HepG2 (cell line): ENCODE measurements around the gene ENG. TPM values are rescaled to one million over a fixed set of nuclear protein-coding genes. Genes with fewer than 3 reads are reported as not detected.
A peak's percentile ranks its signal among the peaks of the same experiment; 100 is the strongest.

Source experiments
- AGO2 ChIP-seq: fragments of 200-400 bp; formaldehyde crosslinking; optimal IDR thresholded peaks from 2 replicates; pipeline ENCODE3; 2017; ENCODE audit warnings: mild to moderate bottlenecking, low read depth, low read length, moderate library complexity
- CBX2 ChIP-seq, 2 experiments: fragments of 200-600 bp in 1 of 2; sonication (generic); formaldehyde crosslinking in 1 of 2; IDR thresholded peaks; 2 replicates each; pipeline versions ENCODE4 v1.7.0 to v1.8.1; 2018 to 2022; ENCODE audit warnings: low read depth in 2 of 2, low read length in 1 of 2, mild to moderate bottlenecking in 1 of 2, missing genetic modification reagents in 1 of 2
- FOXK1 ChIP-seq: sonication (generic); formaldehyde crosslinking; IDR thresholded peaks from 2 replicates; pipeline ENCODE4 v1.4.0; 2020; ENCODE audit warnings: low read depth, missing genetic modification reagents, borderline replicate concordance
- FUBP1 ChIP-seq: sonication (generic); formaldehyde crosslinking; IDR thresholded peaks from 2 replicates; pipeline ENCODE4 v1.5.1; 2020; ENCODE audit warnings: missing genetic modification reagents, mild to moderate bottlenecking, borderline replicate concordance
- HNRNPK ChIP-seq: fragments of 200-400 bp; formaldehyde crosslinking; IDR thresholded peaks from 2 replicates; pipeline ENCODE4 v1.6.1; 2018; ENCODE audit warnings: low read length, low read depth, moderate library complexity, mild to moderate bottlenecking; ENCODE audit not compliant: poor library complexity, severe bottlenecking
- KAT7 ChIP-seq: IDR thresholded peaks from 2 replicates; pipeline ENCODE4 v1.6.1; 2018; ENCODE audit warnings: borderline replicate concordance, missing compliant biosample characterization
- KLF15 ChIP-seq: sonication (generic); formaldehyde crosslinking; IDR thresholded peaks from 2 replicates; pipeline ENCODE4 v1.8.1; 2023; ENCODE audit warnings: borderline replicate concordance, mild to moderate bottlenecking, inconsistent platforms, missing genetic modification reagents, mixed read lengths
- MBD4 ChIP-seq: IDR thresholded peaks from 2 replicates; pipeline ENCODE4 v1.6.1; 2012; ENCODE audit warnings: low read length, inconsistent platforms, borderline replicate concordance
- MTA3 ChIP-seq: sonication (generic); formaldehyde crosslinking; IDR thresholded peaks from 2 replicates; pipeline ENCODE4 v1.4.0; 2020; ENCODE audit warnings: missing genetic modification reagents
- MTF1 ChIP-seq: sonication (generic); formaldehyde crosslinking; IDR thresholded peaks from 2 replicates; pipeline ENCODE4 v1.5.0; 2020; ENCODE audit warnings: missing genetic modification reagents
- NBN ChIP-seq: fragments of 450-650 bp; conservative IDR thresholded peaks from 2 replicates; pipeline ENCODE4 v1.6.1; 2017
- NR2F6 ChIP-seq, 2 experiments: IDR thresholded peaks; 2 replicates each; pipeline ENCODE4 v1.6.1; 2016; ENCODE audit warnings: antibody characterized with exemption in 1 of 2, mild to moderate bottlenecking in 1 of 2
- PHF21A ChIP-seq: sonication (generic); formaldehyde crosslinking; IDR thresholded peaks from 2 replicates; pipeline ENCODE4 v1.5.0; 2020; ENCODE audit warnings: mild to moderate bottlenecking, missing genetic modification reagents
- RFX3 ChIP-seq: IDR thresholded peaks from 2 replicates; pipeline ENCODE4 v1.6.1; 2016; ENCODE audit warnings: missing biosample characterization, missing genetic modification reagents
- SIX1 ChIP-seq: sonication (generic); formaldehyde crosslinking; IDR thresholded peaks from 2 replicates; pipeline ENCODE4 v1.4.0; 2020; ENCODE audit warnings: missing genetic modification reagents, borderline replicate concordance
- SOX5 ChIP-seq: IDR thresholded peaks from 2 replicates; pipeline ENCODE4 v1.6.1; 2016; ENCODE audit warnings: borderline replicate concordance
- TFAP4 ChIP-seq: sonication (generic); IDR thresholded peaks from 2 replicates; pipeline ENCODE4 v1.6.1; 2016; ENCODE audit warnings: low read depth, borderline replicate concordance
- THYN1 ChIP-seq: sonication (generic); formaldehyde crosslinking; IDR thresholded peaks from 2 replicates; pipeline ENCODE4 v1.8.1; 2023; ENCODE audit warnings: low read depth, mild to moderate bottlenecking, moderate library complexity, missing genetic modification reagents, borderline replicate concordance
- XRCC5 ChIP-seq: fragments of 200-400 bp; formaldehyde crosslinking; optimal IDR thresholded peaks from 2 replicates; pipeline ENCODE3; 2017; ENCODE audit warnings: mild to moderate bottlenecking, low read length
- ZBTB20 ChIP-seq: sonication (generic); formaldehyde crosslinking; IDR thresholded peaks from 2 replicates; pipeline ENCODE4 v1.8.1; 2023; ENCODE audit warnings: missing genetic modification reagents, low read depth, mild to moderate bottlenecking, borderline replicate concordance
- ZBTB42 ChIP-seq: sonication (generic); formaldehyde crosslinking; IDR thresholded peaks from 2 replicates; pipeline ENCODE4 v1.5.0; 2020; ENCODE audit warnings: mild to moderate bottlenecking, missing genetic modification reagents
- ZBTB7A ChIP-seq: sonication (generic); formaldehyde crosslinking; IDR thresholded peaks from 2 replicates; pipeline ENCODE4 v1.8.0; 2022; ENCODE audit warnings: mild to moderate bottlenecking, missing genetic modification reagents
- ZNF251 ChIP-seq: sonication (generic); formaldehyde crosslinking; IDR thresholded peaks from 2 replicates; pipeline ENCODE4 v1.9.0; 2021; ENCODE audit warnings: mild to moderate bottlenecking, missing genetic modification reagents
- ZNF362 ChIP-seq: sonication (generic); formaldehyde crosslinking; IDR thresholded peaks from 2 replicates; pipeline ENCODE4 v1.4.0; 2020; ENCODE audit warnings: missing genetic modification reagents, mild to moderate bottlenecking, borderline replicate concordance
- ZNF569 ChIP-seq: sonication (generic); formaldehyde crosslinking; IDR thresholded peaks from 2 replicates; pipeline ENCODE4 v1.5.0; 2020; ENCODE audit warnings: mild to moderate bottlenecking, missing genetic modification reagents, moderate library complexity, borderline replicate concordance
- ZNF780A ChIP-seq: sonication (generic); formaldehyde crosslinking; IDR thresholded peaks from 2 replicates; pipeline ENCODE4 v1.8.0; 2022; ENCODE audit warnings: mild to moderate bottlenecking, missing genetic modification reagents, moderate library complexity
- ZNF782 ChIP-seq: sonication (generic); formaldehyde crosslinking; IDR thresholded peaks from 2 replicates; pipeline ENCODE4 v1.4.0; 2020; ENCODE audit warnings: missing genetic modification reagents, mild to moderate bottlenecking, borderline replicate concordance
- ZNF83 ChIP-seq: sonication (generic); formaldehyde crosslinking; IDR thresholded peaks from 2 replicates; pipeline ENCODE4 v1.4.0; 2020; ENCODE audit warnings: missing genetic modification reagents, mild to moderate bottlenecking, borderline replicate concordance
- ZNF841 ChIP-seq: sonication (generic); formaldehyde crosslinking; IDR thresholded peaks from 2 replicates; pipeline ENCODE4 v1.8.1; 2023; ENCODE audit warnings: missing genetic modification reagents, borderline replicate concordance
- polyA plus RNA-seq, 8 experiments: library from polyadenylated mRNA; depleted of rRNA in 3 of 8; stranded (reverse) in 7 of 8; unstranded in 1 of 8; fragments of >200 nt; fragmentation: Illumina TruSeq in 4 of 8; extraction: Trizol in 4 of 8; gene quantifications; 2 replicates each; pipeline versions ENCODE4 v1.2.1 to v1.2.3, GENCODE V29; 2011 to 2016; ENCODE audit warnings: low read depth in 4 of 8, missing spikeins in 1 of 8, mixed read lengths in 1 of 8; ENCODE audit not compliant: insufficient read depth in 1 of 8
- total RNA-seq, 5 experiments: library from RNA; depleted of rRNA; stranded (reverse); fragments of >200 nt; fragmentation: Illumina TruSeq; extraction: Trizol; gene quantifications; 2 replicates each; pipeline ENCODE4 v1.2.3, GENCODE V29; 2016; ENCODE audit warnings: low read depth in 1 of 5

ENG gene
- total and polyA plus RNA-seq, 2 of the 13 experiments (the other 11 are each of a cell fraction or from before 2014, with no cell fraction given), result 0.02 to 1.1 TPM

GRCh38 chr9:127897193-127897692 lies 42.8 kb upstream of the ENG start (continued):
- no peak for TF ChIP-seq HNRNPK
- no peak for TF ChIP-seq ZNF780A (CRISPR knock-in tag)
- TF ChIP-seq FOXK1 (CRISPR knock-in tag), result peak; percentile 53; the same call in 1 of the 2 replicates
- TF ChIP-seq AGO2, result no peak
- no peak for TF ChIP-seq MTA3 (CRISPR knock-in tag)
- TF ChIP-seq ZNF83 (CRISPR knock-in tag), result no peak
- peak; percentile 64; the same call in 1 of the 2 replicates for TF ChIP-seq KAT7 (CRISPR knock-in tag)
- no peak for TF ChIP-seq ZNF362 (CRISPR knock-in tag)
- no peak for TF ChIP-seq NBN
- TF ChIP-seq ZNF251 (CRISPR knock-in tag), result no peak
- no peak for TF ChIP-seq ZNF569 (CRISPR knock-in tag)
- TF ChIP-seq ZBTB7A, result no peak
- TF ChIP-seq MTF1 (CRISPR knock-in tag), result no peak
- TF ChIP-seq FUBP1 (CRISPR knock-in tag), result no peak
- TF ChIP-seq KLF15 (CRISPR knock-in tag), result 0 out of 2 replicates have a peak, but pooled peaks have one; percentile 41
- TF ChIP-seq RFX3 (CRISPR knock-in tag), result no peak
- TF ChIP-seq THYN1 (CRISPR knock-in tag), result no peak
- no peak for TF ChIP-seq ZNF841 (CRISPR knock-in tag)
- TF ChIP-seq NR2F6 (IDR thresholded peaks at IDR 0.05), result peak; percentile 86
- peak; percentile 91 for TF ChIP-seq NR2F6 (CRISPR knock-in tag; IDR thresholded peaks at IDR 0.05)
- TF ChIP-seq MBD4, result no peak
- no peak for TF ChIP-seq SOX5
- no peak for TF ChIP-seq SIX1
- TF ChIP-seq ZNF782 (CRISPR knock-in tag), result no peak
- no peak; the same call in 1 of the 2 replicates for TF ChIP-seq TFAP4
- peak; percentile 87 for TF ChIP-seq PHF21A (CRISPR knock-in tag)
- no peak for TF ChIP-seq ZBTB20 (CRISPR knock-in tag)
- TF ChIP-seq ZBTB42 (CRISPR knock-in tag), result no peak
- TF ChIP-seq CBX2 (IDR thresholded peaks at IDR 0.05; ENCODE audit: low read depth, low read length), result no peak
- TF ChIP-seq CBX2 (CRISPR knock-in tag; IDR thresholded peaks at IDR 0.05; ENCODE audit: low read depth), result no peak
- TF ChIP-seq XRCC5, result no peak
